Thoracic aorta (tissue), 2 donors: ENCODE measurements around the gene KERA. TPM values are rescaled to one million over a fixed set of nuclear protein-coding genes. Genes with fewer than 3 reads are reported as not detected.

ENCODE experiments used
- ATAC-seq: fragments of 150-250 bp; one replicate; pipeline ENCODE4 v1.8.0; 2017; ENCODE audit warnings: low read depth; ENCODE audit not compliant: insufficient number of reproducible peaks, low FRiP score
- DNase-seq: peaks from one replicate; pipeline ENCODE4 v3.0.0-alpha.2; 2020; ENCODE audit warnings: low spot score
- H3K27ac ChIP-seq, 2 donors: fragments of 200-600 bp; sonication (generic); 1 replicate in 1 of 2; 2 replicates in 1 of 2; pipeline ENCODE4 v1.5.1; 2016; ENCODE audit warnings: mild to moderate bottlenecking in 2 of 2, moderate library complexity in 2 of 2
- H3K27me3 ChIP-seq: fragments of 200-600 bp; sonication (generic); replicated peaks from 2 replicates; pipeline ENCODE4 v1.6.0; 2016; ENCODE audit warnings: mild to moderate bottlenecking; ENCODE audit not compliant: insufficient read depth
- H3K36me3 ChIP-seq: fragments of 200-600 bp; sonication (generic); one replicate; pipeline ENCODE4 v1.5.1; 2016
- H3K4me1 ChIP-seq, 2 donors: fragments of 200-600 bp; sonication (generic); 1 replicate in 1 of 2; 2 replicates in 1 of 2; pipeline versions ENCODE4 v1.5.1 to v1.6.0; 2016; ENCODE audit warnings: low read depth in 2 of 2, mild to moderate bottlenecking in 1 of 2; ENCODE audit not compliant: control insufficient read depth in 1 of 2
- H3K4me3 ChIP-seq: fragments of 200-600 bp; sonication (generic); 2 replicates; pipeline ENCODE4 v1.5.1; 2016; ENCODE audit warnings: mild to moderate bottlenecking
- H3K9me3 ChIP-seq: fragments of 200-600 bp; sonication (generic); 2 replicates; pipeline ENCODE4 v1.5.1; 2016
- total RNA-seq, 2 donors: library from RNA; depleted of rRNA; stranded (reverse); fragments of >200 nt; gene quantifications; one replicate each; pipeline versions ENCODE4 v1.1.0 to v1.2.3, GENCODE V29; 2016
- TF ChIP-seq, protein P1 (sequence below): fragments of 200-600 bp; sonication (generic); IDR thresholded peaks from one replicate; pipeline ENCODE4 v1.5.1; 2019; ENCODE audit warnings: antibody characterized with exemption

KERA gene
- total RNA-seq, 2 donors from 2014 or later, result not detected

DNA sequence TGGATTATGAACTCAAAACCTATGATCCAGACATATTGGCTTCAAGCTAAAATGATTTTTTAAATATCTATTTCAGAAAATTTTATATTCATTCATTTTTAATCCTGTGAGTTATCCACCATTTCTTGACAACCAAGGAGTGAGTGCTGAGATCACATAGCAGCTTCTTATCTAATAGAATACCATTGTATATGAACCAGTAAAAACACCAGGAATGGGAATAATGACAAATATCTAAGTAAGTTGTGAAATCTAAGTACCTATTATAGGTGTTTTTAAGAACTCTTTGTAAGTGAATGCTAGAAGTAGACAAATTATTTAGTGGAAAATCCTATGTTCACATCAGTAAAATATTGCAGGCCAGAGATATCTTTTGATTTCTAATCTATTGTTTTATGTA lies 45.3 kb upstream of the KERA start:
- TF ChIP-seq, protein P1, sequence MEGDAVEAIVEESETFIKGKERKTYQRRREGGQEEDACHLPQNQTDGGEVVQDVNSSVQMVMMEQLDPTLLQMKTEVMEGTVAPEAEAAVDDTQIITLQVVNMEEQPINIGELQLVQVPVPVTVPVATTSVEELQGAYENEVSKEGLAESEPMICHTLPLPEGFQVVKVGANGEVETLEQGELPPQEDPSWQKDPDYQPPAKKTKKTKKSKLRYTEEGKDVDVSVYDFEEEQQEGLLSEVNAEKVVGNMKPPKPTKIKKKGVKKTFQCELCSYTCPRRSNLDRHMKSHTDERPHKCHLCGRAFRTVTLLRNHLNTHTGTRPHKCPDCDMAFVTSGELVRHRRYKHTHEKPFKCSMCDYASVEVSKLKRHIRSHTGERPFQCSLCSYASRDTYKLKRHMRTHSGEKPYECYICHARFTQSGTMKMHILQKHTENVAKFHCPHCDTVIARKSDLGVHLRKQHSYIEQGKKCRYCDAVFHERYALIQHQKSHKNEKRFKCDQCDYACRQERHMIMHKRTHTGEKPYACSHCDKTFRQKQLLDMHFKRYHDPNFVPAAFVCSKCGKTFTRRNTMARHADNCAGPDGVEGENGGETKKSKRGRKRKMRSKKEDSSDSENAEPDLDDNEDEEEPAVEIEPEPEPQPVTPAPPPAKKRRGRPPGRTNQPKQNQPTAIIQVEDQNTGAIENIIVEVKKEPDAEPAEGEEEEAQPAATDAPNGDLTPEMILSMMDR, result no peak
- ATAC-seq (no peak), DNase-seq (no peak)
- H3K27me3 ChIP-seq, result no peaks in the 10 kb centered on the region
- H3K4me3 ChIP-seq, result no peak overlapping the region
- no peaks in the 10 kb centered on the region for H3K36me3 ChIP-seq
- no peaks in the 10 kb centered on the region for H3K9me3 ChIP-seq
- peaks cover 5 to 7% of the 10 kb centered on the region in 2 donors for H3K4me1 ChIP-seq
- no peak overlapping the region for H3K27ac ChIP-seq

- Histone ChIP-seq H3K27me3 (no peaks in the 10 kb centered on the region), H3K36me3 (no peaks in the 10 kb centered on the region), H3K27ac (no peak overlapping the region), H3K4me3 (no peak overlapping the region), H3K4me1 (peaks cover 5 to 7% of the 10 kb centered on the region in 2 donors), H3K9me3 (no peaks in the 10 kb centered on the region)
- TF ChIP-seq, protein P1, result no peak
- no peak for DNase-seq
- ATAC-seq, result no peak
Observed at GRCh38 chr12:91100906-91101305, 43.1 kb upstream of the KERA start.

- no peak for ATAC-seq
- Histone ChIP-seq H3K27ac (no peak overlapping the region), H3K4me1 (peaks cover 5 to 7% of the 10 kb centered on the region in 2 donors), H3K36me3 (no peaks in the 10 kb centered on the region), H3K9me3 (no peaks in the 10 kb centered on the region), H3K4me3 (no peak overlapping the region), H3K27me3 (no peaks in the 10 kb centered on the region)
- TF ChIP-seq, protein P1, result no peak
- DNase-seq, result no peak
Observed at GRCh38 chr12:91099836-91100235, 42.0 kb upstream of the KERA start.

GRCh38 chr12:91099341-91099740 lies 41.5 kb upstream of the KERA start:
- TF ChIP-seq, protein P1, result no peak
- DNase-seq (no peak), ATAC-seq (no peak)
- peak overlapping the region in 1 of 2 donors; percentile 21 for H3K27ac ChIP-seq
- H3K27me3 ChIP-seq, result no peaks in the 10 kb centered on the region
- no peaks in the 10 kb centered on the region for H3K9me3 ChIP-seq
- H3K4me3 ChIP-seq, result no peak overlapping the region
- peaks cover 5 to 7% of the 10 kb centered on the region in 2 donors for H3K4me1 ChIP-seq
- no peaks in the 10 kb centered on the region for H3K36me3 ChIP-seq

GRCh38 chr12:91098941-91099340 lies 41.1 kb upstream of the KERA start:
- peak; percentile 28 for ATAC-seq
- no peak for DNase-seq
- peaks cover 5 to 7% of the 10 kb centered on the region in 2 donors for H3K4me1 ChIP-seq
- H3K36me3 ChIP-seq, result no peaks in the 10 kb centered on the region
- TF ChIP-seq, protein P1, result no peak
- no peaks in the 10 kb centered on the region for H3K27me3 ChIP-seq
- peak overlapping the region in 1 of 2 donors; percentile 21 for H3K27ac ChIP-seq
- no peaks in the 10 kb centered on the region for H3K9me3 ChIP-seq
- no peak overlapping the region for H3K4me3 ChIP-seq
